CD4-positive, alpha-beta memory T cell (primary cell): ENCODE results near the gene PRELP. TPM values are rescaled to one million over a fixed set of nuclear protein-coding genes. Genes with fewer than 3 reads are reported as not detected.

Source experiments
- CTCF ChIA-PET: fragments of 350-600 bp; sonication (Branson Sonifier 250); formaldehyde crosslinking; loops from one replicate; lab custom pipeline; 2021; ENCODE audit warnings: inconsistent platforms; ENCODE audit not compliant: partially characterized antibody; lab: Charles Lee
- POLR2A ChIA-PET: fragments of 350-600 bp; sonication (Branson Sonifier 250); formaldehyde crosslinking; loops from one replicate; lab custom pipeline; 2021; ENCODE audit not compliant: partially characterized antibody; lab: Charles Lee
- DNase-seq, 5 donors: peaks; one replicate each; pipeline versions ENCODE4 v3.0.0 to v3.0.0-alpha.2; 2020 to 2022; ENCODE audit warnings: mixed read lengths in 1 of 5
- H3K27ac ChIP-seq: one replicate; pipeline ENCODE4 v1.7.0; 2013; ENCODE audit warnings: low read depth, low read length
- H3K27me3 ChIP-seq: 2 replicates; pipeline ENCODE4 v1.7.0; 2013; ENCODE audit warnings: mild to moderate bottlenecking, low read length, moderate library complexity; ENCODE audit not compliant: insufficient read depth
- H3K36me3 ChIP-seq: 2 replicates; pipeline ENCODE4 v1.7.0; 2013; ENCODE audit warnings: mild to moderate bottlenecking, low read length, moderate library complexity; ENCODE audit not compliant: insufficient read depth
- H3K4me1 ChIP-seq: 2 replicates; pipeline ENCODE4 v1.7.0; 2013; ENCODE audit warnings: mild to moderate bottlenecking, low read length, moderate library complexity; ENCODE audit not compliant: insufficient read depth
- H3K4me3 ChIP-seq, 2 donors: one replicate each; pipeline ENCODE4 v1.7.0; 2013; ENCODE audit warnings: low read length in 2 of 2, mild to moderate bottlenecking in 1 of 2
- H3K9me3 ChIP-seq, 2 donors: one replicate each; pipeline ENCODE4 v1.7.0; 2013; ENCODE audit warnings: low read length in 2 of 2, control low read depth in 1 of 2; ENCODE audit not compliant: control insufficient read depth in 1 of 2
- H3K27ac Mint-ChIP-seq, 7 donors: one replicate each; pipeline ENCODE4 v1.8.0; 2020 to 2021; ENCODE audit warnings: mixed read lengths in 7 of 7, mild to moderate bottlenecking in 6 of 7, inconsistent platforms in 3 of 7, moderate library complexity in 3 of 7
- H3K27me3 Mint-ChIP-seq, 2 donors: one replicate each; pipeline ENCODE4 v1.8.0; 2020 to 2021; ENCODE audit warnings: mixed read lengths in 2 of 2
- H3K36me3 Mint-ChIP-seq, 2 donors: one replicate each; pipeline ENCODE4 v1.8.0; 2020 to 2021; ENCODE audit warnings: mixed read lengths in 2 of 2, inconsistent platforms in 1 of 2, mild to moderate bottlenecking in 1 of 2
- H3K4me1 Mint-ChIP-seq, 4 donors: one replicate each; pipeline ENCODE4 v1.8.0; 2020 to 2021; ENCODE audit warnings: mixed read lengths in 4 of 4, mild to moderate bottlenecking in 1 of 4
- H3K4me3 Mint-ChIP-seq, 8 donors: one replicate each; pipeline ENCODE4 v1.8.0; 2020 to 2021; ENCODE audit warnings: mixed read lengths in 8 of 8, mild to moderate bottlenecking in 7 of 8, moderate library complexity in 6 of 8, inconsistent platforms in 3 of 8
- H3K9me3 Mint-ChIP-seq, 8 donors: one replicate each; pipeline ENCODE4 v1.8.0; 2020 to 2021; ENCODE audit warnings: mixed read lengths in 8 of 8, mild to moderate bottlenecking in 5 of 8, inconsistent platforms in 3 of 8, moderate library complexity in 1 of 8
- intact Hi-C: fragments of 100-400 bp; cut with micrococcal nuclease; formaldehyde crosslinking; loops from one replicate; pipeline ENCODE4 v1.15.1; 2023
- polyA plus RNA-seq, 2 donors: library from polyadenylated mRNA; unstranded; fragments of 300-500 nt; fragmentation: Illumina TruSeq; gene quantifications; one replicate each; pipeline ENCODE4 v1.2.3, GENCODE V29; 2021
- total RNA-seq, 2 experiments: library from RNA; stranded (reverse); gene quantifications; one replicate each; pipeline ENCODE4 v1.2.3, GENCODE V29; 2021

The PRELP gene
- total and polyA plus RNA-seq, 4 experiments from 2014 or later, result not detected

GRCh38 chr1:203534526-203534925 is 58.9 kb downstream of the PRELP start:
- peak overlapping the region in 1 of 8 donors; percentile 6 for H3K4me3 Mint-ChIP-seq
- H3K9me3 ChIP-seq, result no peaks in the 10 kb centered on the region
- no peaks in the 10 kb centered on the region for H3K9me3 Mint-ChIP-seq
- H3K27me3 Mint-ChIP-seq, result no peaks in the 10 kb centered on the region
- H3K4me3 ChIP-seq, result no peak overlapping the region
- H3K27me3 ChIP-seq, result no peaks in the 10 kb centered on the region
- H3K36me3 ChIP-seq, result no peaks in the 10 kb centered on the region
- ChIA-PET CTCF (no interaction called here), POLR2A (no interaction called here)
- H3K4me1 ChIP-seq, result no peaks in the 10 kb centered on the region
- no peak overlapping the region for H3K27ac ChIP-seq
- DNase-seq, result no peak
- H3K36me3 Mint-ChIP-seq, result no peaks in the 10 kb centered on the region
- intact Hi-C loops, result no loop called here
- H3K4me1 Mint-ChIP-seq, result no peaks in the 10 kb centered on the region
- H3K27ac Mint-ChIP-seq, result no peak overlapping the region

DNA sequence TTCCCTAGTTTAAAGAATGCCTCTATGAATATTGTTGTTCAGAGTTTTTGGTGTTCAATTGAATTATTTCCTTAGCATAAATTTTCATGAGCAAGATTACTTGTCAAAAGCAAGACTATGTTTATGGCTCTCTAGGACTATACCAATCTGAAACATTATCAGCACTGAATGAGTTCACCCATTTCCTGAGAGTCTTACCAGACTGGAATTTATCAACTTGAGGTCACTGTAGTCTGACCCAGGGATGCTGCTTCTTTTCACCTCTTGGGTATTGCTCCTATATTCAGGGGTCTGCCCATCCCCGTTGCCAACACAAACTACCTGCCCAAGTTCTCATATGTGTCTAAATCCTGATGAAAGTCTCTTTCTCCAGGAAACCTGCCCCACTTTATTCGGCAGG is 61.0 kb downstream of the PRELP start:
- Histone ChIP-seq H3K4me1 (no peaks in the 10 kb centered on the region), H3K27me3 (no peaks in the 10 kb centered on the region), H3K4me3 (no peak overlapping the region), H3K9me3 (no peaks in the 10 kb centered on the region), H3K27ac (no peak overlapping the region), H3K36me3 (no peaks in the 10 kb centered on the region)
- ChIA-PET CTCF (no interaction called here), POLR2A (no interaction called here)
- no peak overlapping the region for H3K27ac Mint-ChIP-seq
- H3K4me3 Mint-ChIP-seq, result no peak overlapping the region
- no peaks in the 10 kb centered on the region for H3K4me1 Mint-ChIP-seq
- intact Hi-C loops, result no loop called here
- H3K27me3 Mint-ChIP-seq, result no peaks in the 10 kb centered on the region
- H3K36me3 Mint-ChIP-seq, result no peaks in the 10 kb centered on the region
- no peaks in the 10 kb centered on the region for H3K9me3 Mint-ChIP-seq
- no peak for DNase-seq

- no peak for DNase-seq
- Mint-ChIP-seq H3K36me3 (no peaks in the 10 kb centered on the region), H3K27me3 (no peaks in the 10 kb centered on the region), H3K4me1 (no peaks in the 10 kb centered on the region), H3K27ac (peak overlapping the region in 1 of 7 donors; percentile 16), H3K9me3 (no peaks in the 10 kb centered on the region), H3K4me3 (no peak overlapping the region)
- Histone ChIP-seq H3K27ac (no peak overlapping the region), H3K36me3 (no peaks in the 10 kb centered on the region), H3K4me1 (no peaks in the 10 kb centered on the region), H3K4me3 (no peak overlapping the region), H3K27me3 (no peaks in the 10 kb centered on the region), H3K9me3 (no peaks in the 10 kb centered on the region)
- ChIA-PET CTCF (no interaction called here), POLR2A (no interaction called here)
- intact Hi-C loops, result no loop called here
These were observed 61.4 kb downstream of the PRELP start for GRCh38 chr1:203536980-203537455.

- no peaks in the 10 kb centered on the region for H3K4me1 Mint-ChIP-seq
- CTCF ChIA-PET, result no interaction called here
- no peak for DNase-seq
- Histone ChIP-seq H3K27me3 (no peaks in the 10 kb centered on the region), H3K4me3 (no peak overlapping the region), H3K4me1 (no peaks in the 10 kb centered on the region), H3K36me3 (no peaks in the 10 kb centered on the region), H3K27ac (no peak overlapping the region), H3K9me3 (no peaks in the 10 kb centered on the region)
- H3K27me3 Mint-ChIP-seq, result no peaks in the 10 kb centered on the region
- POLR2A ChIA-PET, result no interaction called here
- H3K4me3 Mint-ChIP-seq, result no peak overlapping the region
- intact Hi-C loops, result no loop called here
- peak overlapping the region in 1 of 7 donors; percentile 59 for H3K27ac Mint-ChIP-seq
- no peaks in the 10 kb centered on the region for H3K9me3 Mint-ChIP-seq
- H3K36me3 Mint-ChIP-seq, result no peaks in the 10 kb centered on the region
These were observed 62.3 kb downstream of the PRELP start for GRCh38 chr1:203537806-203538464.

GRCh38 chr1:203538726-203539125 is 63.1 kb downstream of the PRELP start:
- no peak overlapping the region for H3K27ac Mint-ChIP-seq
- no peak overlapping the region for H3K4me3 Mint-ChIP-seq
- H3K27ac ChIP-seq, result no peak overlapping the region
- intact Hi-C loops, result no loop called here
- POLR2A ChIA-PET, result no interaction called here
- no peak overlapping the region for H3K4me3 ChIP-seq
- CTCF ChIA-PET, result interaction anchor here (0.7 kb wide), 1 partner anchor 1318 kb away, joined by 3 read pairs; no protein-coding TSS in a partner anchor
- H3K36me3 Mint-ChIP-seq, result no peaks in the 10 kb centered on the region
- H3K27me3 Mint-ChIP-seq, result no peaks in the 10 kb centered on the region
- DNase-seq, result no peak
- H3K9me3 ChIP-seq, result no peaks in the 10 kb centered on the region
- H3K9me3 Mint-ChIP-seq, result no peaks in the 10 kb centered on the region
- H3K27me3 ChIP-seq, result no peaks in the 10 kb centered on the region
- no peaks in the 10 kb centered on the region for H3K36me3 ChIP-seq
- H3K4me1 ChIP-seq, result no peaks in the 10 kb centered on the region
- no peaks in the 10 kb centered on the region for H3K4me1 Mint-ChIP-seq

DNA sequence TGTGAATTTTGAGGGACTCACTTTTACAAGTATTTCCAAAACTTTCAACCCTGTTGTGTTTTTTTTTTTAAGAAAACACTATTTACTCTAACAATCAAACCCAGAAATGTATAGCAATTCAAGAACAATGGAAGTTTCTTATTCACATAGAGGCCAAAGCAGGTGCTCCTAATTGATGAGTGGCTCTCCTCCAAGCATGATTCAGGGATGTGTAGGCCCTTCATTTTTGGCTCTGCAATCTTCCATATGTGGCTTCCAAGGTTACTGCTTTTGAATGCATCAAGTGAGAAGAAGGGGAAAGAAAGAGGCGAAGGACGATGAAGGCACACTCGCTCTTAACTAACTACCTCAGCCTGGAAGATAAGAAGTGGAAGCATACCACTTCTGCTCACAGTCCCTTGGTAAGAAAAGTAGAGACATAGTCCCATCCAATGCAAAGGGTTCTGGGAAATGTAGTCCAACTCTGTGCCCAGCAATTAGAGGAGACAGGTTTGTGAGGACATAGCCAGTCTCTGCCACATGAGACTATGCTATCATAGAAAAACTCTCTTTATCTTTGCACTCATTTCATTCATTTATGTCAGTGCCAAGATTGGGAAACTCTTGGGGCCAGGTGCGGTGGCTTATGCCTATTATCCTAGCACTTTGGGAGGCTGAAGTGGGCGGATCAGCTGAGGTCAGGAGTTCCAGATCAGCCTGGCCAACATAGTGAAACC is 64.4 kb downstream of the PRELP start:
- H3K27ac Mint-ChIP-seq, result no peak overlapping the region
- ChIA-PET POLR2A (no interaction called here), CTCF (no interaction called here)
- no peaks in the 10 kb centered on the region for H3K36me3 ChIP-seq
- H3K27ac ChIP-seq, result no peak overlapping the region
- H3K4me1 Mint-ChIP-seq, result no peaks in the 10 kb centered on the region
- H3K27me3 ChIP-seq, result no peaks in the 10 kb centered on the region
- H3K4me3 ChIP-seq, result no peak overlapping the region
- no peak for DNase-seq
- no peak overlapping the region for H3K4me3 Mint-ChIP-seq
- H3K36me3 Mint-ChIP-seq, result no peaks in the 10 kb centered on the region
- H3K27me3 Mint-ChIP-seq, result peaks cover 0 to 1% of the 10 kb centered on the region in 2 donors
- no peaks in the 10 kb centered on the region for H3K9me3 ChIP-seq
- intact Hi-C loops, result no loop called here
- no peaks in the 10 kb centered on the region for H3K9me3 Mint-ChIP-seq
- no peaks in the 10 kb centered on the region for H3K4me1 ChIP-seq
